ENCODE data around the gene POC1B.

- TF ChIP-seq CTCF (IDR thresholded peaks at IDR 0.05) (no peak), POLR2A (IDR thresholded peaks at IDR 0.05; ENCODE audit: low read depth) (no peak), EP300 (IDR thresholded peaks at IDR 0.05) (no peak)
These were observed 111.5 kb downstream of the POC1B start for GRCh38 chr12:89414322-89414721.

Measured in esophagus muscularis mucosa (tissue), 4 donors.